Activated CD8-positive, alpha-beta memory T cell treated with anti-CD3 and anti-CD28 coated beads for 36 hours (primary cell): ENCODE measurements around the gene TLL2. TPM values are rescaled to one million over a fixed set of nuclear protein-coding genes. Genes with fewer than 3 reads are reported as not detected.

ENCODE experiments used
- CTCF ChIA-PET: fragments of 350-600 bp; sonication (Branson Sonifier 250); formaldehyde crosslinking; loops from one replicate; lab custom pipeline; 2021; ENCODE audit warnings: antibody characterized with exemption; lab: Charles Lee
- POLR2A ChIA-PET: fragments of 350-600 bp; sonication (Branson Sonifier 250); formaldehyde crosslinking; loops from one replicate; lab custom pipeline; 2021; ENCODE audit warnings: antibody characterized with exemption; lab: Charles Lee
- total RNA-seq, 2 experiments: library from RNA; stranded (reverse); gene quantifications; one replicate each; pipeline ENCODE4 v1.2.3, GENCODE V29; 2021

The TLL2 gene
- total RNA-seq, 2 experiments from 2014 or later = not detected

DNA sequence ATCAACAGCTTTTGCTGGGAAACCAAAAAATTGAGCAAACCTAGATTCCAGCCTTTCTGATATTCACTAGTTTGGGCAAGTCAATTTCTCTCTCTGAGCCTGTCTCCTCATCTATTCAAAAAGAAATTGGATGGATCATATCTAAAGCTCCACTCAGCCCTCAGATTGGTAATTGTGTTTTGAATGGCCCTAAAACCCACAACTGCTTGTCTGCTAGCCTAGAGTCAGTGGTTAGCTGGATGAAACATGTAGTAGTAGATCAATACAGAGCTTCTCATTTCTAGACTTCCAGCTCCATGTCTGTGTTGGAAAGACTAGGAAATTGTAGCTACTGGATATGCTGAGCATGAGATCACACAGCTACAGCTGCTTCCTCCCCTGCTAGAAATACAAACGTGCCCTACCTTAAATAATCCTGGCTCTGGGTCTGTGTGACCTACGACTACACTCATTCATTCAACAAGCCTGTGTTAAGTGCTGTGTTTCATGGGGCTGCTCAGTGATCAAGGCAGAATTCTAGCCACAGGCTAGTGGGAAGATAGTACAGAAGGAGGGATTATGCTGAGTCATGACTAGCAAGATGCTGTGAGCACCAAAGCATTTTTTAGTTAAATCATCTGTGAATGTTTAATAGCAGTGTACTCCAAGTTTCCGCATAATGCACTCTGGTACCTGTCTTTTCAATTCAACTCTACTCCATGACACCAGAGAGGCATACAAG is 193.8 kb downstream of the TLL2 start:
- ChIA-PET POLR2A (no interaction called here), CTCF (interaction anchor here (0.7 to 1.1 kb wide), 2 partner anchors 10 to 260 kb away, joined by 3 read pairs; no protein-coding TSS in a partner anchor)

DNA sequence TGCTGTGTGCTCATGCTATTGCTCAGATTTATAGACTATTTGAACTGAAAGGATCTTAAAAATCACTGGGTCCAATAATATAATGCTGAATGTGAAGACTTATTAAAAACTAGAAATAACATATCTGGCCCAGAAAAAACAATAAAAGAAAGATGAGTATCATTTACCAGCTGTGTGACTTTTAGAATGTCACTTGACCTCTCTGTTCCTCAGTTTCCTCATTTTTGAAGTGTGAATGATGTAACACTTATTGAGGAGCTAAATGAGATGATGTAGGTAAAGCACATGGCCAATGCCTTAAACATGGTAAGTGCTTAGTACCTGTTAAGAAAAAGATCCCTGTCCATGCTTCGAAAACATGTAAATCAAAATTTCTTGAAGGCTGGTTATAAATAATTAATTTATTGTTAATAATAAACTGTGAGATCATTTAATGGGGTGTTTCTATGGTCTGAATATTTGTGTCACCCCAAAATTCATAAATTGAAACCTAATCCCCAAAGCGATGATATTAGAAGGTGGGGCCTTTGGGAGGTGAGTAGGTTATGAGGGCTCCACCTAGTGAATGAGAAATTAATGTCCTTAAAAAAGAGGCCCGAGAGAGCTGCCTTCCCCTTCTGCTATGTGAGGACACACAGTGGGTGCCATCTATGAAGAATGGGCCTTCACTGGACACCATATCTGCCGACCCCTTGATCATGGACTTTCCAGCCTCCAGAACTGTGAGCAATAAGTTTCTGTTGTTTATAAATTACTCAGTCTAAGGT is 196.5 kb downstream of the TLL2 start:
- ChIA-PET CTCF (no interaction called here), POLR2A (no interaction called here)

Other genes starting within 250 kb of the TLL2 start
- gene BLNK, start 242.4 kb downstream of the TLL2 start, total RNA-seq = not detected
- not detected for gene DNTT, start 209.5 kb downstream of the TLL2 start, total RNA-seq
- not detected for gene OPALIN, start 154.9 kb downstream of the TLL2 start, total RNA-seq
- 10 to 100 TPM; 97.8 to 98.8 TPM for gene TM9SF3, start 73.1 kb upstream of the TLL2 start, total RNA-seq
- gene PIK3AP1, start 206.6 kb upstream of the TLL2 start, total RNA-seq = 1 to 10 TPM; 8.4 to 9.8 TPM